ENCODE data around the gene BET1L. TPM values are rescaled to one million over a fixed set of nuclear protein-coding genes. Genes with fewer than 3 reads are reported as not detected.
A peak's percentile ranks its signal among the peaks of the same experiment; 100 is the strongest.

Gene BET1L
- total and polyA plus RNA-seq, 3 donors from 2014 or later, result 43.7 to 79.9 (median 47.5) TPM

DNA sequence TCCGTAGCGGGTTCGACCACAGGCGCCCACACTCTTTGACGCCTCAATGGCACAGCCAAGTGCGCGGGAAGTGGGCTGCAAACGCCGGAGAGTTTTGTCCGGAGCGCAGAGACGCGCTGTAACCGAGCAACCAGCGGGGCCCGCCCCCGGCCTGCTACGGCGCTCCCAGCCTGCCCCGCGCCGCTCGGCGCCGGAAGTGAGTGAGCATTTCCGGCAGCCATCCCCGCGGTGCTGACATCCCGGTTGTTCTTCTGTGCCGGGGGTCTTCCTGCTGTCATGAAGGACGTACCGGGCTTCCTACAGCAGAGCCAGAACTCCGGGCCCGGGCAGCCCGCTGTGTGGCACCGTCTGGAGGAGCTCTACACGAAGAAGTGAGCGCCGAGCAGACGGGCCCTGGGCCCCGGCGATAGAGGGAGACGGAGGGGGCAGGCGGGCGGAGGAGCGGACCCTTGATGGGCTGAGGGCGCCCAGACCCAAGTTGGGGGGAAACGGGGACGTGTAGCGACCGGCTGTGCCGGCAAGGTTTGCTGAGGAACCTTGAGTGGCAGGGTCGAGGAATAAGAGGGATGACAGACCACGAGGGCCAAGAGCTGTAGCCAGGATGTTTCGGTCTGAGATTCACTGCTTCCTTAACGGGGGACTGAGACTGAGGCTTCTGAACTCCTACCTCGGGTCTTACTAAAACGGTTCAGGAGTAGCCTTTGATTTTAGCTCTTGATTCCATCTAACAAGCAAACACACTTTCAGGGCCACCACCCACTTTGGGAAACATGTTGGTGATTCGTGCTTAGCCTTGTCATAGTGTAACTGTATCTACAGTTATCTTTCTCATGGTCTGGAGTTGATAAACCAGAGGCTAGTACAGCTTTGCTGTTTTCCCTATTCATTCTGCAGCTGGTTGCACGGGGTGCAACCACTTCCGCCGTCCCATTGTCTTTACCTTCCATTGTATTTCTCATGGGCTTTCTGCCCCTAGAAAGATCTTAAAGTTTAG is 29.9 kb upstream of the BET1L start, which contains the start of gene PSMD13:
Gene PSMD13, plus strand, starts transcription at position 203 of the 994 bp plus-strand sequence. Its CDS starts 74 bp downstream, at position 277.
- 1 to 2% methylated on average over 41 to 62 of the region's 62 CpGs for WGBS, 2 donors

DNA sequence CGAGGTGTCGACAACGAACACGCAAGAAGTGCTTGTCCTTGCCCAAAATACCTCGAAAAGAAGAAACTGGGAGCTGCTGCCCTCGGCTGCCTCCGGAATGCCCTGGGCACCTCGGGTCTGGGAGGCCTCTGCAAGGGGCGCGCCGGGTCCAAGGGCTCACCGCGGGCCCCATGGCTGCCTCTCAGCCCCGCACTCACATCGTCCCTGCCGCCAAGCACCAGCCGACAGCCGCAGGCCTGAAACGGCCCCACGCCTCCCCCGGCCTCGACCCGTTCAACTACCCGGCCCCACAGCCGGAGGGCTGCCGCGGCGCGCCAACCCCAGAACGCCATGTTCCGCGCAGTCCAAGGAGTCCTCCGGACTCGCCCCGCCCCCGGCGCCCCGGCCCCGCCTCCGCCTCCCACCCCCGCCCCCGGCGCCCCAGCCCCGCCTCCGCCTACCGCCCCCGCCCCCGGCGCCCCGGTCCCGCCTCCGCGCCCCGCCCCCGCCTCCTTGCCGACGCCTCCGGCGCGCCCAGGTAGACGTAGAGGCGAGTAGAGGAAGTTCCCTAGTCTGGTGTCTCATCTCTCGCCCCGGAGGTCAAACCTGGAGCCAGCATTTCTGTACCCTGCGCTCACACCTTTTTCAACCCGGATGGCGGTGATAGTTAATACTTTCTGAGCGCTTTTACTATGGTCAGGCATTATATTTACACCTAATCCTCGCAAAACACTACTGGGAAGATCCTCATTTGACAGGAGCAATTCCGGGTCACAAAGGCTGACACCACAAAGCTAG is 29.0 kb upstream of the BET1L start, which contains the start of gene SIRT3:
Gene SIRT3, minus strand, starts transcription at position 346 of the 777 bp plus-strand sequence. Its CDS starts 14 bp downstream, at position 332.
- H3K27me3 ChIP-seq, result no peaks in the 10 kb centered on the region
- H3K9me3 ChIP-seq, result no peaks in the 10 kb centered on the region
- 0 to 1% methylated on average over 26 to 46 of the region's 70 CpGs for WGBS, 2 donors
- peak within 1 kb of the TSS; percentile 79 to 90 for H3K27ac ChIP-seq
- H3K36me3 ChIP-seq (ENCODE audit: low read depth, missing control alignments), result no peaks in the 10 kb centered on the region
- intact Hi-C loops (cut with DNase I; ENCODE audit: low total_unique reads), result no loop called here
- peak; percentile 89 for DNase-seq
- TF ChIP-seq POLR2A (IDR thresholded peaks at IDR 0.05), result no peak
- TF ChIP-seq, protein P1, sequence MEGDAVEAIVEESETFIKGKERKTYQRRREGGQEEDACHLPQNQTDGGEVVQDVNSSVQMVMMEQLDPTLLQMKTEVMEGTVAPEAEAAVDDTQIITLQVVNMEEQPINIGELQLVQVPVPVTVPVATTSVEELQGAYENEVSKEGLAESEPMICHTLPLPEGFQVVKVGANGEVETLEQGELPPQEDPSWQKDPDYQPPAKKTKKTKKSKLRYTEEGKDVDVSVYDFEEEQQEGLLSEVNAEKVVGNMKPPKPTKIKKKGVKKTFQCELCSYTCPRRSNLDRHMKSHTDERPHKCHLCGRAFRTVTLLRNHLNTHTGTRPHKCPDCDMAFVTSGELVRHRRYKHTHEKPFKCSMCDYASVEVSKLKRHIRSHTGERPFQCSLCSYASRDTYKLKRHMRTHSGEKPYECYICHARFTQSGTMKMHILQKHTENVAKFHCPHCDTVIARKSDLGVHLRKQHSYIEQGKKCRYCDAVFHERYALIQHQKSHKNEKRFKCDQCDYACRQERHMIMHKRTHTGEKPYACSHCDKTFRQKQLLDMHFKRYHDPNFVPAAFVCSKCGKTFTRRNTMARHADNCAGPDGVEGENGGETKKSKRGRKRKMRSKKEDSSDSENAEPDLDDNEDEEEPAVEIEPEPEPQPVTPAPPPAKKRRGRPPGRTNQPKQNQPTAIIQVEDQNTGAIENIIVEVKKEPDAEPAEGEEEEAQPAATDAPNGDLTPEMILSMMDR (IDR thresholded peaks at IDR 0.05), result no peak
- peaks cover 20% of the 10 kb centered on the region for H3K4me1 ChIP-seq
- peak within 1 kb of the TSS; percentile 95 to 99 for H3K4me3 ChIP-seq

More for the DNA sequence above, 29.9 kb upstream of the BET1L start, which contains the start of gene PSMD13:
- Histone ChIP-seq H3K9me3 (no peaks in the 10 kb centered on the region), H3K27ac (peak within 1 kb of the TSS; percentile 79 to 90), H3K4me1 (peaks cover 24% of the 10 kb centered on the region), H3K4me3 (peak within 1 kb of the TSS; percentile 95 to 99), H3K27me3 (no peaks in the 10 kb centered on the region), H3K36me3 (ENCODE audit: low read depth, missing control alignments) (no peaks in the 10 kb centered on the region)
- intact Hi-C loops (cut with DNase I; ENCODE audit: low total_unique reads), result no loop called here
- DNase-seq, result peak; percentile 89
- TF ChIP-seq, protein P1 (IDR thresholded peaks at IDR 0.05), result no peak
- no peak for TF ChIP-seq POLR2A (IDR thresholded peaks at IDR 0.05)

DNA sequence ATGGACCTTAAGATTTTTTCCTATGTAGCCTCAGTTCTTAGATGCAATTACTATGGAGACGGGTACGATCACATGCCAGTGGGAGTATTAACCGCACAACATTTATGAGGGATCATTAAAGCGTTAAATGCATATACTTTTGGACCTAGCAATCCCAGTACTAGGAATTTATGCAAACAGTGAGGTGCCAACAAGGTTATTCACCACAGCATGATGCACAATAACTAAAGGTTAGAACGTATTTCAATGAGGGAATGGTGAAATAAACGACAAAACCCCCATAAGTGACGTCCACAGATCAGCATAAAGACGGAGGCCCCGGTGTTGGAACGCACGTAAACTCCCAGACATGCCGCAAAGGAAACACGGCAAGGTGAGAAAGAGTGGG is 28.4 kb upstream of the BET1L start:
- H3K27ac ChIP-seq, result peak overlapping the region; percentile 51 to 86
- H3K36me3 ChIP-seq (ENCODE audit: low read depth, missing control alignments), result no peaks in the 10 kb centered on the region
- DNase-seq, result no peak
- H3K9me3 ChIP-seq, result no peaks in the 10 kb centered on the region
- TF ChIP-seq, protein P1 (IDR thresholded peaks at IDR 0.05), result no peak
- no peak for TF ChIP-seq POLR2A (IDR thresholded peaks at IDR 0.05)
- H3K27me3 ChIP-seq, result no peaks in the 10 kb centered on the region
- peak overlapping the region; percentile 95 to 99 for H3K4me3 ChIP-seq
- WGBS, 2 donors, result 1 to 6% methylated on average over 13 of the region's 13 CpGs
- intact Hi-C loops (cut with DNase I; ENCODE audit: low total_unique reads), result no loop called here
- peaks cover 16% of the 10 kb centered on the region for H3K4me1 ChIP-seq

DNA sequence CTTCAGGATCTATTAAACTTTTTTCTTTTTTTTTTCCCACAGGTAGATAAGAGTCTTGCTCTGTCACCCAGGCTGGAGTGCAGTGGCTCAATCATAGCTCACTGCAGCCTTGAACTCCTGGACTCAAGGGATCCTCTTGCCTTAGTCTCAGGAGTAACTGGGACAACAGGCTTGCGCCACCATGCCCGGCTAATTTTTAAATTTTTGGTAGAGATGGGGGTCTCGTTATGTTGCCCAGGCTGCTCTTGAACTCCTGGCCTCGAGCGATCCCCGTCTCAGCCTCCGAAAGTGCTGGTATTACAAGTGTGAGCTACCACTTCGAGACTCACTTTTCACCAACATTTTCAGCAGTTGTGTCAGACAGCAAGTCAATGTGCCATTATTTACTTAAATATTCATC is 28.0 kb upstream of the BET1L start:
- intact Hi-C loops (cut with DNase I; ENCODE audit: low total_unique reads), result no loop called here
- Histone ChIP-seq H3K9me3 (no peaks in the 10 kb centered on the region), H3K4me1 (peaks cover 16% of the 10 kb centered on the region), H3K36me3 (ENCODE audit: low read depth, missing control alignments) (no peaks in the 10 kb centered on the region), H3K27me3 (no peaks in the 10 kb centered on the region), H3K27ac (peak overlapping the region in 1 of 2 donors; percentile 86), H3K4me3 (peak overlapping the region; percentile 95 to 99)
- no peak for DNase-seq
- TF ChIP-seq, protein P1 (IDR thresholded peaks at IDR 0.05), result no peak
- no peak for TF ChIP-seq POLR2A (IDR thresholded peaks at IDR 0.05)
- 62 to 63% methylated on average over 8 of the region's 8 CpGs for WGBS, 2 donors
